PC-9 (cell line): Measurements from ENCODE around the gene MAJIN. TPM values are rescaled to one million over a fixed set of nuclear protein-coding genes. Genes with fewer than 3 reads are reported as not detected.

ENCODE experiments used
- BruUV-seq: library from RNA; stranded (reverse); fragments of 400-500 nt; replicated peaks from 2 replicates; lab custom pipeline; 2021; lab: Mats Ljungman, UMichigan
- CTCF ChIA-PET: fragments of 300-600 bp; sonication (Branson Sonifier 250); formaldehyde crosslinking; loops from one replicate; lab custom pipeline; 2022; ENCODE audit warnings: antibody characterized with exemption; lab: Charles Lee
- POLR2A ChIA-PET: fragments of 300-600 bp; sonication (Branson Sonifier 250); formaldehyde crosslinking; loops from one replicate; lab custom pipeline; 2022; ENCODE audit warnings: antibody characterized with exemption; ENCODE audit not compliant: unreplicated experiment; lab: Charles Lee
- DNase-seq, 2 experiments: peaks; one replicate each; pipeline versions ENCODE4 v3.0.0 to v3.0.0-alpha.2; 2015 to 2022; ENCODE audit warnings: mixed read lengths in 1 of 2
- H2AFZ ChIP-seq: fragments of 200-600 bp; sonication (generic); 2 replicates; pipeline ENCODE4 v1.8.1; 2017; ENCODE audit warnings: antibody characterized with exemption
- H3F3A ChIP-seq: fragments of 200-600 bp; sonication (generic); 2 replicates; pipeline ENCODE4 v1.8.1; 2017; ENCODE audit warnings: antibody characterized with exemption, mild to moderate bottlenecking, low read depth; ENCODE audit not compliant: insufficient read depth
- H3K27ac ChIP-seq: fragments of 200-600 bp; sonication (generic); 2 replicates; pipeline ENCODE4 v1.6.1; 2016; ENCODE audit warnings: mixed run types
- H3K27me3 ChIP-seq: fragments of 200-600 bp; sonication (generic); 2 replicates; pipeline ENCODE4 v1.6.1; 2016; ENCODE audit warnings: low read depth, mixed run types; ENCODE audit not compliant: insufficient read depth
- H3K36me3 ChIP-seq: fragments of 200-600 bp; sonication (generic); 2 replicates; pipeline ENCODE4 v1.6.1; 2016; ENCODE audit warnings: low read depth, mixed run types
- H3K4me1 ChIP-seq: fragments of 200-600 bp; sonication (generic); replicated peaks from 2 replicates; pipeline ENCODE4 v1.6.1; 2016; ENCODE audit warnings: mixed run types; ENCODE audit not compliant: insufficient read depth
- H3K4me2 ChIP-seq: fragments of 200-600 bp; sonication (generic); 2 replicates; pipeline ENCODE4 v1.6.1; 2017; ENCODE audit warnings: mixed run types
- H3K4me3 ChIP-seq: fragments of 200-600 bp; sonication (generic); 2 replicates; pipeline ENCODE4 v1.6.1; 2016; ENCODE audit warnings: mixed run types
- H3K79me2 ChIP-seq: fragments of 200-600 bp; sonication (generic); 2 replicates; pipeline ENCODE4 v1.6.1; 2017; ENCODE audit warnings: low read depth, mixed run types
- H3K9me2 ChIP-seq: fragments of 200-600 bp; sonication (generic); 2 replicates; pipeline ENCODE4 v1.8.1; 2017; ENCODE audit warnings: mild to moderate bottlenecking; ENCODE audit not compliant: insufficient read depth
- H3K9me3 ChIP-seq: fragments of 200-600 bp; sonication (generic); 2 replicates; pipeline ENCODE4 v1.8.1; 2016; ENCODE audit warnings: low read depth; ENCODE audit not compliant: insufficient read depth
- H4K20me1 ChIP-seq: fragments of 200-600 bp; sonication (generic); 2 replicates; pipeline ENCODE4 v1.8.1; 2017; ENCODE audit not compliant: insufficient read depth
- CTCF ChIP-seq: fragments of 200-600 bp; sonication (generic); conservative IDR thresholded peaks from 2 replicates; pipeline ENCODE4 v1.6.1; 2017; ENCODE audit warnings: mixed run types, antibody characterized with exemption, mild to moderate bottlenecking, moderate library complexity
- EZH2 ChIP-seq: fragments of 200-600 bp; sonication (generic); IDR thresholded peaks from 2 replicates; pipeline ENCODE4 v1.8.0; 2017; ENCODE audit warnings: antibody characterized with exemption, low read depth
- intact Hi-C: fragments of 100-400 bp; cut with micrococcal nuclease; formaldehyde crosslinking; loops from one replicate; pipeline ENCODE4 v1.10.0; 2022; ENCODE audit not compliant: unreplicated experiment
- total RNA-seq: library from RNA; stranded (reverse); gene quantifications from 2 replicates; pipeline ENCODE4 v1.2.3, GENCODE V29; 2021

The MAJIN gene
- total RNA-seq, 1 experiment from 2014 or later = 4.5 TPM

DNA sequence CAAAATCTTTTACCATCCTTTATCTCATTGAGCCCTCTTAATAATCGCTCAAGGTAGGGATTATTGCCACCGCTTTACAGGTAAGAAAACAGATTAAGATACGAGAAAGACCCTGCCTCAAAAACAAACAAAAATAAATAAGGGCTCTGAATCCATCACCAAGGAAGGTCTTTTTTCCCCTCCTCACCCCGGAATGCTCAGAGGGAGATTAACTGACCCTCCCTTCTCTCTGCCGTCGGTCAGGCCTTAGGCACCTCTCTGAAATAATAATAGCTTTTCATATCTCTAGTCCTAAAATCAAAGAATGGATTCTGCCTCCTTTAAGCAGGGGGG, 54.3 kb downstream of the MAJIN start:
- POLR2A ChIA-PET = interaction anchor here (0.6 to 0.7 kb wide), 3 partner anchors 185 to 200 kb away, joined by 3 to 8 read pairs (median 4); no protein-coding TSS in a partner anchor
- CTCF ChIA-PET = interaction anchor here (1.2 kb wide), 1 partner anchor 79 kb away, joined by 3 read pairs; the partner anchor contains the start of gene BATF2
- peak overlapping the region; percentile 79 for H3K4me2 ChIP-seq
- peak overlapping the region; percentile 83 for H2AFZ ChIP-seq
- peaks cover 14% of the 10 kb centered on the region; the same call in 1 of the 2 replicates for H3F3A ChIP-seq
- no peaks in the 10 kb centered on the region for H3K9me3 ChIP-seq
- peaks cover 16% of the 10 kb centered on the region for H3K4me1 ChIP-seq
- H4K20me1 ChIP-seq = no peaks in the 10 kb centered on the region
- peaks cover 20% of the 10 kb centered on the region for H3K79me2 ChIP-seq
- no peaks in the 10 kb centered on the region for H3K9me2 ChIP-seq
- TSS peak; percentile 77 for BruUV-seq
- DNase-seq = no peak
- no peaks in the 10 kb centered on the region; the same call in 1 of the 2 replicates for H3K36me3 ChIP-seq
- no peak for TF ChIP-seq CTCF
- TF ChIP-seq EZH2 = no peak
- intact Hi-C loops = loop anchor here (1.0 to 2.0 kb wide), 7 partner anchors 41 to 265 kb away; partner anchors contain the start of genes ARL2, SNX15 and ZNHIT2
- H3K27ac ChIP-seq = peak overlapping the region; percentile 45
- H3K27me3 ChIP-seq = no peaks in the 10 kb centered on the region
- H3K4me3 ChIP-seq = peak overlapping the region; percentile 56

GRCh38 chr11:64916775-64917662, 54.9 kb downstream of the MAJIN start, which contains the start of gene ATG2A:
Gene ATG2A (minus strand): TSS chr11:64917209. CDS start chr11:64917135, 74 bp downstream.
- Histone ChIP-seq H3K4me2 (peak within 1 kb of the TSS; percentile 81), H3F3A (peaks cover 14% of the 10 kb centered on the region; the same call in 1 of the 2 replicates), H3K4me3 (peak within 1 kb of the TSS; percentile 67), H3K79me2 (peaks cover 20% of the 10 kb centered on the region), H3K9me2 (no peaks in the 10 kb centered on the region), H4K20me1 (no peaks in the 10 kb centered on the region), H3K9me3 (no peaks in the 10 kb centered on the region), H3K27ac (peak within 1 kb of the TSS; percentile 50), H3K36me3 (no peaks in the 10 kb centered on the region; the same call in 1 of the 2 replicates), H3K4me1 (peaks cover 16% of the 10 kb centered on the region), H3K27me3 (no peaks in the 10 kb centered on the region), H2AFZ (peak within 1 kb of the TSS; percentile 83)
- peak; percentile 99 for DNase-seq
- intact Hi-C loops = loop anchor here (1.0 to 2.0 kb wide), 7 partner anchors 40 to 266 kb away; partner anchors contain the start of genes ARL2, SNX15 and ZNHIT2
- ChIA-PET POLR2A (interaction anchor here (0.6 to 0.7 kb wide), 4 partner anchors 10 to 193 kb away, joined by 3 to 15 read pairs (median 6); no protein-coding TSS in a partner anchor), CTCF (interaction anchor here (1.2 kb wide), 1 partner anchor 80 kb away, joined by 3 read pairs; the partner anchor contains the start of gene BATF2)
- TSS peak; percentile 44 for BruUV-seq
- TF ChIP-seq CTCF = no peak
- TF ChIP-seq EZH2 = no peak
